Coronary artery (tissue), 2 donors: ENCODE data around the gene TDP1.

ENCODE experiments used
- DNase-seq: peaks from one replicate; pipeline ENCODE4 v3.0.0-alpha.2; 2017; ENCODE audit warnings: low spot score
- H3K27ac ChIP-seq, 2 donors: fragments of 200-600 bp; sonication (generic); one replicate each; pipeline ENCODE4 v1.5.1; 2016 to 2019
- H3K4me3 ChIP-seq: fragments of 200-600 bp; sonication (generic); 2 replicates; pipeline ENCODE4 v1.5.1; 2016; ENCODE audit warnings: mild to moderate bottlenecking, moderate library complexity
- CTCF ChIP-seq: fragments of 200-600 bp; sonication (generic); IDR thresholded peaks from one replicate; pipeline ENCODE4 v1.5.1; 2019; ENCODE audit warnings: antibody characterized with exemption

Gene TDP1

DNA sequence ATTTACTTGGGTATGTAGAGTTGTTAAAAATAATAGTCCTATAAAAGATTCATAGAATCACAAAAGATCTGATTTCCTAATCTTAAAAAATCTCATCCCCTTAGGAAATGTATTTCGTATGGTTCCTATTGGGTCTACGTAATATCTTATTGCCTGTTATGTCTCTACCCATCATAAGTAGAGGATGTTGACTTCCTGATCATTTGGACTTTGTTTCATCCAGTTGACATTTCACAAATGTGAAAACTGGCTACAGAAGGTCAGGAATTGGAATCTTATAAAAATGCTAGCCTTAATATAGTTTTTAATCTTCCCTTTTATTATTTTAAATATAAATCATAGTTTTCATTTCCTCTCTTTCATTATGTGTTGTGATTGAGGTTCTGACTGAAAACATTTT lies 45.2 kb downstream of the TDP1 start:
- H3K4me3 ChIP-seq, result no peak overlapping the region
- H3K27ac ChIP-seq, result no peak overlapping the region
- no peak for DNase-seq
- no peak for TF ChIP-seq CTCF

GRCh38 chr14:90003526-90004307 lies 48.0 kb downstream of the TDP1 start:
- no peak for DNase-seq
- Histone ChIP-seq H3K4me3 (no peak overlapping the region), H3K27ac (no peak overlapping the region)
- no peak for TF ChIP-seq CTCF

DNA sequence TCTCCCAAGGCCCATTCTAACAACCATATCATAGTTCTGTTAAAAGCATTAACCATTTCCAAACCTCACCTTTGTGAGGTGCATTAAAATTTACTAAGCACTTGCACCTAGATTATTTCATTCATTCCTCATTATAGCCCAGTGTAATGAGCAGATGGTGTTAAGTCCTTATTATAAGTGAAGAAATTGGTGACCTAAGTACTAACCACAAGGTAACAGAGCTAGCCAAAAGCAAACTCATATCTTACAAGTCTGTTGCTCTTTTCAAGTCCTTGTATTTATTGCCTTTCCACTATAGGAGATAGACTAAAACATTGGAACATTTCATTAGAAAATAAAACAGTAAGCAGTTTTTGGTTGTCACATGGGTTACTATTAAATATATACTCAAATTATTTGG lies 49.7 kb downstream of the TDP1 start:
- no peak for DNase-seq
- TF ChIP-seq CTCF, result no peak
- Histone ChIP-seq H3K4me3 (no peak overlapping the region), H3K27ac (no peak overlapping the region)

DNA sequence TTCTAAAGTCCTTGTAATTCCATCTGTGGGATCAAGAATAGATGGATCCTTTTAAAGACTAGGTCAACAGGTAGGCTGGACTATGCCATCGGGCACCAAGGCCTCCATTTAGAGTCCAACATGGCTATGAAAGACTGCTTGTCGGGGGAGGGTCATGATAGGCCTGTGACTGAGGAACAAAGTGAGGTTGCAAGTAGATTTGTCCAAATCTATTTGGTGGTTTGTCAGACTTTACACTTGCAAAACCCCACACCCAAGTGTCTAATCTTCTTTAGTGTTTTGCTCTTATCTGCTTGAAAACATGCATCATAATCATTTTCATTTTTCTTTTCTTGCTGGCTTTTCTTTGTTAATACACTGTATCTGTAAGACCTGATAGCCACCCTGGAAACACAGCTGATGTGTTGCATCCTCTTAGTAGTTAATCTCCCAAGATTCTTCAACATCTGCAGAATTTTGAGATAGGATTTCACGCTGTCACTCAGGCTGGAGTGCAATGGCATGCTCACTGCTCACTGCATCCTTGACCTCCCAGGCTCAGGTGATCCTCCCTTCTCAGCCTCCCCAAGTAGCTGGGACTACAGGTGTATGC lies 50.3 kb downstream of the TDP1 start:
- Histone ChIP-seq H3K27ac (no peak overlapping the region), H3K4me3 (no peak overlapping the region)
- TF ChIP-seq CTCF, result no peak
- no peak for DNase-seq

DNA sequence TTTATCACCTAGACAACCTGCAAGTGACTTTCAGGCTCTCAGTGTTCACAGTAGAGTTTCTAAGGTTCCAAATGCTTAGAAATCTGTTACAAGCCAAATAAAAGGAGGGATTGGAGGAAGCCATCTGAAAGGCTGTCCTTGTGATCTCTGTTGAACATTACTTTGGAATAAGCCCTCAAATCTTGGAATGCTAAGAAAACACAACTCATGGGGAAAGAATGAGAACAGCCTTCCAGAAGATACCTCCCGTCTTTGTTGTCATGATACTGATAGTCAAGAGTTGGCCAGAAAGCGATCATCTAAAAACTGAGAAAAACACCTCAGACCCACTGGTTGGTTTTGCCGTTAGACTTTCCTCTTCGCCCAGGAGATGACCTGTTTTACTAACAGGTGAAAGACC lies 61.6 kb downstream of the TDP1 start:
- no peak for TF ChIP-seq CTCF
- Histone ChIP-seq H3K27ac (no peak overlapping the region), H3K4me3 (no peak overlapping the region)
- no peak for DNase-seq

DNA sequence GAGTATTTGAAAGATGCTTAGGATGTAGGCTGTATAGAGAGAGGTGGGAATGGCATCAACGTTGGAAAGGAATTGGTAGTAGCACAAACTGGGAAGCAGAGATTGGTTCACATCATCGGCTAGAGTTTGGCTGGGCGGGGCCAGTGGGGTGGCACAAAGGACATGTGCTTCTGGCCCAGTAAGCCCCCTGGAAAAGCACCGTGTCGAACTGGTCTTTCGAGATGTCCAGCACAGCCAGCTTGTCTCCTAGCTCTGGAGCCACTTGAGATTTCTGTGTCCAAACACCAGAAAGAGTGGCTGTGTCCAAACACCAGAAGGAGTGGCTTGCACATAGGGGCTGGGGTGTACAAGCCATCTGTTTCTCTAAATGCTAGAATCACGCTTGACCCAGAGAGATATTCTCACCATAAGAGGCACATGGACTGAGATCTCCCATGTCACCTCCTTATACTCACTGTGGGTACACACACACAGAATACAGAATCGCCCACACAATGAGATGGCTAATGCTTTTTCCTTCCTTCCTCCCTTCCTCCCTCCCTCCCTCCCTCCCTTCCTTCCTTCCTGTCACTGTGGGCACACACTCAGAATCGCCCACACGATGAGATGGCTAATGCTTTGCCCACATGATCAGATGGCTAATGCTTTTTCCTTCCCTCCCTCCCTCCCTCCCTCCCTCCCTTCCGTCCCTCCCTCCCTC lies 64.2 kb downstream of the TDP1 start:
- no peak overlapping the region for H3K4me3 ChIP-seq
- no peak for DNase-seq
- no peak for TF ChIP-seq CTCF
- no peak overlapping the region for H3K27ac ChIP-seq
